Central memory CD8-positive, alpha-beta T cell (primary cell): ENCODE data around the gene ZNF454.

ENCODE experiments used
- ATAC-seq: fragments of 150-1000 bp; cut with Tn5 transposase; replicated peaks from 2 replicates; pipeline ENCODE4 v1.10.0; 2022; ENCODE audit warnings: mild to moderate bottlenecking, moderate FRiP score, moderate number of reproducible peaks; ENCODE audit not compliant: poor library complexity, severe bottlenecking; ENCODE audit errors: extremely low read depth
- DNase-seq, 2 donors: peaks; one replicate each; pipeline ENCODE4 v3.0.0; 2021; ENCODE audit warnings: low spot score in 2 of 2
- H3K27ac Mint-ChIP-seq: one replicate; pipeline ENCODE4 v1.8.0; 2022; ENCODE audit warnings: low read depth, mild to moderate bottlenecking, moderate library complexity, mixed read lengths
- H3K27me3 Mint-ChIP-seq: one replicate; pipeline ENCODE4 v1.8.0; 2022; ENCODE audit warnings: mixed read lengths
- H3K36me3 Mint-ChIP-seq: one replicate; pipeline ENCODE4 v1.8.0; 2022; ENCODE audit warnings: mild to moderate bottlenecking, moderate library complexity, mixed read lengths; ENCODE audit not compliant: insufficient read depth
- H3K4me1 Mint-ChIP-seq: one replicate; pipeline ENCODE4 v1.8.0; 2022; ENCODE audit warnings: mixed read lengths
- H3K4me3 Mint-ChIP-seq: one replicate; pipeline ENCODE4 v1.8.0; 2022; ENCODE audit warnings: mild to moderate bottlenecking, moderate library complexity, mixed read lengths
- H3K9me3 Mint-ChIP-seq: one replicate; pipeline ENCODE4 v1.8.0; 2022; ENCODE audit warnings: mixed read lengths

Gene ZNF454

DNA sequence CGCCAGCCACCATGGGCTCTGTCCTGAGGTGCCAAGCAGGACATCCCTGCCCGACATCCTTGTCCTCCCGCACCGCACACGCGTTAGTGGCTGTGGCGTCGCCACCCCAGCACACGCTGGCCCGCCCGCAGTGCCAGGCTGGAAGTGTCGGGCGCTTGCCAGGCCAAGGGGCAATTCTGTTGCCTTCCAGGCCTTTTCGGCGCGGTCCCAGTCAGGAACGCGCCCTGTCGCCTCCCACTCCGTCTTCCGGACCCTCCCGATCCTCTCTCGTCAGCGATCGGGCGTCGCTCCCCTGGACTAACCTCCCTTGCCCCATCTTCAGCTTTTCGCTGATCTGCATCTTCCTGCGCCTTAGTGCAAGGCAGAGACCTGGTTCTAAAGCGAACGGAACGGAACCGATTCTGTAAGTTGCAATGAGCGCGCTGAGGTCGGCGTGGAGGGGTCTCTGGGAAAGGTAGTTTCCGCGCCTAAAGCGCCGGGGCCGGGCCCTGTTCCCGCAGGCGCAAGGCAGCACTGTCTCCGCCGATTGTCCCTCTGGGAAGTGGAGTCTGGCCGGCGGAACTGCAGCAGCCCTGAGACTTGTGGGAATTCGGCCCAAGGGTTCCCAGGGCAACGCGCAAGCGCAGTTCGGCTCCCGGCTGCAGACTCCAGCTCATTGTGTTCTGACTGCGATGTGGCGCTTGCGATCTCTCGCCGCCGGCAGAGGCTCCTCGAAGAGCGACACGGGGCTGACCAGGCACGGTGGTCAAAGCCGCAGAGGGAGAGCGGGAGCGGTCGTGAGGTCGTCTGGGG, at the start of gene ZNF454:
ZNF454 (plus strand) TSS at position 630 of the 792 bp plus-strand sequence. CDS start 1,594 bp downstream, outside the sequence.
- ATAC-seq (no peak), DNase-seq (no peak)
- Mint-ChIP-seq H3K27ac (no peak within 1 kb of the TSS), H3K9me3 (peaks cover 43% of the 10 kb centered on the region), H3K27me3 (no peaks in the 10 kb centered on the region), H3K36me3 (no peaks in the 10 kb centered on the region), H3K4me1 (no peaks in the 10 kb centered on the region), H3K4me3 (no peak within 1 kb of the TSS)

GRCh38 chr5:178895615-178896571, 45.1 kb upstream of the ZNF454 start, which contains the start of gene ZFP2:
TSS of gene ZFP2 (plus strand) at chr5:178895913. CDS start at chr5:178931314, 35,401 bp downstream.
- H3K9me3 Mint-ChIP-seq, result peaks cover 15% of the 10 kb centered on the region
- no peak within 1 kb of the TSS for H3K27ac Mint-ChIP-seq
- no peaks in the 10 kb centered on the region for H3K4me1 Mint-ChIP-seq
- H3K4me3 Mint-ChIP-seq, result peak within 1 kb of the TSS; percentile 72
- ATAC-seq (peak; percentile 19), DNase-seq (no peak)
- no peaks in the 10 kb centered on the region for H3K27me3 Mint-ChIP-seq
- peaks cover 2% of the 10 kb centered on the region for H3K36me3 Mint-ChIP-seq

- Mint-ChIP-seq H3K27me3 (no peaks in the 10 kb centered on the region), H3K36me3 (peaks cover 2% of the 10 kb centered on the region)
Observed at GRCh38 chr5:178899289-178899688, 41.7 kb upstream of the ZNF454 start.

DNA sequence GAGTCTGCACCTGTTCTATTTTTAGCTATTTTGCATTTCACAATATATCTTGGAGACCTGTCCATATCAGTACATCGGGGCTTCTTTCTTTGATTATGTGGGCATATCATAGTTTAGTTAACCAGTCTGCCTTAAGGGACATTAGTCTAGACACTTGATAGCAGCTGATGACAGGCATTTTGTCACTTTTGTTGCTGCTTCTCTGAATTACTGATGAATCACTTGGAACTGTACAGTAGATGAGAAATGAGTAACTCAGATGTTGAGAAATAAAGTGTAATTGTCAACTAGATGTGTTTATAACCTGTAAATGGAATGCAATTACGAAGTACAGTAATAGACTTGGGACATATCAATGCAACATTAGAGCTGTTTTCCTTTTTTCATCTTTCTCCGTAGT, 38.1 kb upstream of the ZNF454 start:
- DNase-seq (no peak), ATAC-seq (no peak)
- peaks cover 2% of the 10 kb centered on the region for H3K36me3 Mint-ChIP-seq
- no peaks in the 10 kb centered on the region for H3K27me3 Mint-ChIP-seq
- H3K27ac Mint-ChIP-seq, result no peak overlapping the region
- no peaks in the 10 kb centered on the region for H3K4me1 Mint-ChIP-seq
- H3K9me3 Mint-ChIP-seq, result peaks cover 6% of the 10 kb centered on the region
- H3K4me3 Mint-ChIP-seq, result no peak overlapping the region

More at GRCh38 chr5:178899289-178899688, 41.7 kb upstream of the ZNF454 start:
- Mint-ChIP-seq H3K4me3 (no peak overlapping the region), H3K9me3 (peaks cover 8% of the 10 kb centered on the region), H3K4me1 (no peaks in the 10 kb centered on the region), H3K27ac (no peak overlapping the region)
- DNase-seq (no peak), ATAC-seq (no peak)

DNA sequence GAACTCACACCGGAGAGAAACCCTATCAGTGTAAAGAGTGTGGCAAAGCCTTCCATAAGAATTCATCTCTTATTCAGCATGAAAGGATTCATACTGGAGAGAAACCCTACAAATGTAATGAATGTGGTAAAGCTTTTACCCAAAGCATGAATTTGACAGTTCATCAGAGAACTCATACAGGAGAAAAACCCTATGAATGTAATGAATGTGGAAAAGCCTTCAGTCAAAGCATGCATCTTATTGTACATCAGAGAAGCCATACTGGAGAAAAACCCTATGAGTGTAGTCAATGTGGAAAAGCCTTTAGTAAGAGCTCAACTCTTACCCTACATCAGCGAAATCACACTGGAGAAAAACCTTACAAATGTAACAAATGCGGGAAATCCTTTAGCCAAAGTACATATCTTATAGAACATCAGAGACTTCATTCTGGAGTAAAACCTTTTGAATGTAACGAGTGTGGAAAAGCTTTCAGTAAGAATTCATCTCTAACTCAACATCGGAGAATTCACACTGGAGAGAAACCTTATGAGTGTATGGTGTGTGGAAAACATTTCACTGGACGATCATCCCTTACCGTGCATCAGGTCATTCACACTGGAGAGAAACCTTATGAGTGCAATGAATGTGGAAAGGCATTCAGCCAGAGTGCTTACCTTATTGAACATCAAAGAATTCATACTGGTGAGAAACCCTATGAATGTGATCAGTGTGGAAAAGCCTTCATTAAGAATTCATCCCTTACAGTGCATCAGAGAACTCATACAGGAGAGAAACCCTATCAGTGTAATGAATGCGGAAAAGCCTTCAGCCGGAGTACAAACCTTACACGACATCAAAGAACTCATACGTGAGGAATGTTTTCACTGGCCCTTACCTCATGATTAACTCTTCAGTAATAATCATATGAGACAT, 8.9 kb upstream of the ZNF454 start:
- peaks cover 69% of the 10 kb centered on the region for H3K9me3 Mint-ChIP-seq
- H3K4me1 Mint-ChIP-seq, result no peaks in the 10 kb centered on the region
- ATAC-seq, result no peak
- H3K4me3 Mint-ChIP-seq, result no peak overlapping the region
- no peak for DNase-seq
- H3K27ac Mint-ChIP-seq, result no peak overlapping the region
- no peaks in the 10 kb centered on the region for H3K27me3 Mint-ChIP-seq
- H3K36me3 Mint-ChIP-seq, result no peaks in the 10 kb centered on the region

DNA sequence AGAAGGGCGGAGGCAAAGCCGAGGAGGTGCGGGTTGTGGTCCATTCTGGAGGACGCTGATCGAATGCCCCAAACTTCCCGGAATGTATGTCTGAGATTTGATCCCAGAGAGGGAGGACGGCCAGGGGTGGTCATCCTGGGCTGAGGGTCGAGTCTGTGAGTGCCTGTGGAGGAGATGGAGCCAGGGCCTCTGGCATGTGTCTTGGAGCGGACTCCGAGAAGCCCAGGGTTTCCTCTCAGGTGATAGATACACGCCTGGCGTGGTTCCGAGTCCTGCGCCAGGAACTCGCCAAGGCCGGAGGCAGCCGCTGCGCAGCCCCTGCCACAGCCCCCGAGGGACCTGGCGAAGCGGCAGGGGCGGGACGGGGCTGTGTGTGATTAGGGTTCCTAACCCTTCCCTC, 363 bp downstream of the ZNF454 start:
- peaks cover 38% of the 10 kb centered on the region for H3K9me3 Mint-ChIP-seq
- no peak for DNase-seq
- ATAC-seq, result no peak

DNA sequence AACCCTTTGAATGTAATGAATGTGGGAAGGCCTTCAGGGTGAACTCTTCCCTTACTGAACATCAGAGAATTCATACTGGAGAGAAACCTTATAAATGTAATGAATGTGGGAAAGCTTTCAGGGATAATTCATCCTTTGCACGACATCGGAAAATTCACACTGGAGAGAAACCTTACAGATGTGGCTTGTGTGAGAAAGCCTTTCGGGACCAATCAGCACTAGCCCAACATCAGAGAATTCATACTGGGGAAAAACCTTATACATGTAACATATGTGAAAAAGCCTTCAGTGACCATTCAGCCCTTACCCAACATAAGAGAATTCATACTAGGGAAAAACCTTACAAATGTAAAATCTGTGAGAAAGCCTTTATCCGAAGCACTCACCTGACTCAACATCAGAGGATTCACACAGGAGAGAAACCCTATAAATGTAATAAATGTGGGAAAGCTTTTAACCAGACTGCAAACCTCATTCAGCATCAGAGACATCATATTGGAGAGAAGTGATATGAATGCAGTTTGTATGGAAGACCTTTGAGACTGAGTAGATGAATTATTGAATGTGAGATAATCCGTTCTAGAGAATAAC, 24.6 kb downstream of the ZNF454 start:
- Mint-ChIP-seq H3K9me3 (peaks cover 51% of the 10 kb centered on the region), H3K27ac (no peak overlapping the region), H3K4me1 (no peaks in the 10 kb centered on the region), H3K27me3 (no peaks in the 10 kb centered on the region), H3K4me3 (no peak overlapping the region), H3K36me3 (peaks cover 5% of the 10 kb centered on the region)
- ATAC-seq, result no peak
- no peak for DNase-seq

More for the DNA sequence above, 363 bp downstream of the ZNF454 start:
- H3K4me3 Mint-ChIP-seq, result no peak overlapping the region
- no peak overlapping the region for H3K27ac Mint-ChIP-seq
- H3K36me3 Mint-ChIP-seq, result no peaks in the 10 kb centered on the region
- no peaks in the 10 kb centered on the region for H3K27me3 Mint-ChIP-seq
- H3K4me1 Mint-ChIP-seq, result no peaks in the 10 kb centered on the region

DNA sequence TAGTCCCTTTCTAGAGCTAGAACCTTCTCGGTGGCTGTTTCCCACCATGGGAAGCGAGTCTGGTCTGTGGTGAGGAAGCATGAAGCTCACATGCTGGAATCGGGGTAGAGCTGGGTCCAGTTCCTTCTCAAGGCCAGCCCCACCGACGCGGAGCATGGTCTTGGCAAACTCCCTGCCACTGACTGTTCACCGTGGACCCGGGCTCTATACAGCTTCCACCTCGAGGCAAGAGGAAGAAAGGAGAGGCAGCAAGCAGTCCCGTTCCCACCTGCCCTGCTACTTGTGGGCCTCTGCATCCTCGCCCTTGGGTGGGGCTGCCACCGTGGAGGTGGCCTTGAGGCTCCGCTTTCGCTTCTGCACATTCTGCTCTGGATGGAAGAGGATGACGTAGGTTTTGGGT, 40.4 kb downstream of the ZNF454 start:
- H3K27ac Mint-ChIP-seq, result no peak overlapping the region
- no peak for ATAC-seq
- no peaks in the 10 kb centered on the region for H3K4me1 Mint-ChIP-seq
- peaks cover 20% of the 10 kb centered on the region for H3K9me3 Mint-ChIP-seq
- peaks cover 2% of the 10 kb centered on the region for H3K27me3 Mint-ChIP-seq
- peaks cover 2% of the 10 kb centered on the region for H3K36me3 Mint-ChIP-seq
- no peak for DNase-seq
- no peak overlapping the region for H3K4me3 Mint-ChIP-seq

DNA sequence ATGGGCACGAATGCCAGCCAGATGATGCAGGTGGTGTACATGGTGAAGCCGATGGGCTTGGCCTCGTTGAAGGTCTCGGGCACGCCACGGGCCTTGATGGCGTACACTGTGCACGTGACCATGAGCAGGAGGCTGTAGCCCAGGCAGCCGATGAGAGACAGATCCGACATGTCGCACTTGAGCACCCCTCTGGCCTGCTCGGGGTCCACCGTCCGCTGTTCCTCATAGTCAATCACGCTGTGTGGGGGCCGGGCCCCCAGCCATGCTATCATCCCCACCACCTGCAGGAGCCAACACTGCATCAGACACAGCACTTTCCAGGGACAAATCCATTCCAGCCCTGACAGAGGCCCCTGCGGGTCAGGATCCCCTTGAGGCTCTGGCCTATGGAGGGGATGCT, 41.9 kb downstream of the ZNF454 start:
- Mint-ChIP-seq H3K4me3 (no peak overlapping the region), H3K4me1 (no peaks in the 10 kb centered on the region), H3K27me3 (no peaks in the 10 kb centered on the region), H3K9me3 (peaks cover 17% of the 10 kb centered on the region), H3K27ac (no peak overlapping the region), H3K36me3 (peaks cover 2% of the 10 kb centered on the region)
- DNase-seq (no peak), ATAC-seq (no peak)

DNA sequence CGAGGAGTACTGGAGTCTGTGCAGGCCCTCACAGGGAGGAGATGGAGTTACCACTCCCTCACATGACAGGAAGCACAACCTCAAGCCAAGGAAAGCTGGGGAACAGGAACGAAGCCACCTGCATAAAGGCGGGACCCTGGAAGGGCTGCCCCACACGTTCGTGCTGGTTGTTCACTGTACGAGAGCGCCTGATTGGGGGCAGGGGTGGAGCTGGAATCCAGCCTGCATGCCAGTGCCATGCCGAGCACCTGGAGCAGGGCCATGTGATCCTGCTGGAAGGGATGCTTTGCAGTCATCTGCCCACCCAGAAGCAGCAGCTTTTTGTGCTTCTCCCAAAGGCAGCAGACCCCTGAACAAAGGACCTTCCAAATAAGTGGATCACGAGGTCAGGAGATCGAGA, 42.7 kb downstream of the ZNF454 start:
- Mint-ChIP-seq H3K4me3 (no peak overlapping the region), H3K9me3 (peaks cover 14% of the 10 kb centered on the region), H3K27ac (no peak overlapping the region), H3K36me3 (peaks cover 2% of the 10 kb centered on the region), H3K27me3 (no peaks in the 10 kb centered on the region), H3K4me1 (no peaks in the 10 kb centered on the region)
- no peak for DNase-seq
- no peak for ATAC-seq

GRCh38 chr5:178984145-178985072, 43.4 kb downstream of the ZNF454 start:
- DNase-seq (no peak), ATAC-seq (no peak)
- no peak overlapping the region for H3K4me3 Mint-ChIP-seq
- H3K4me1 Mint-ChIP-seq, result no peaks in the 10 kb centered on the region
- H3K27ac Mint-ChIP-seq, result no peak overlapping the region
- peaks cover 15% of the 10 kb centered on the region for H3K9me3 Mint-ChIP-seq
- H3K36me3 Mint-ChIP-seq, result no peaks in the 10 kb centered on the region
- H3K27me3 Mint-ChIP-seq, result no peaks in the 10 kb centered on the region
